Smooth muscle cell (in vitro differentiated cells): Measurements from ENCODE around the gene MSANTD1. TPM values are rescaled to one million over a fixed set of nuclear protein-coding genes. Genes with fewer than 3 reads are reported as not detected.

ENCODE experiments used
- DNase-seq: peaks from one replicate; lab custom pipeline; 2025; ENCODE audit not compliant: unreplicated experiment; lab: John Stamatoyannopoulos, UW
- H2AFZ ChIP-seq: fragments of 200-600 bp; sonication (generic); 2 replicates; pipeline ENCODE4 v1.6.0; 2016; ENCODE audit warnings: antibody characterized with exemption, low read depth, mild to moderate bottlenecking
- H3F3A ChIP-seq: fragments of 200-600 bp; sonication (generic); 2 replicates; pipeline ENCODE4 v1.6.0; 2017; ENCODE audit warnings: antibody characterized with exemption, low read depth
- H3K27ac ChIP-seq: fragments of 200-600 bp; sonication (generic); 2 replicates; pipeline ENCODE4 v1.5.1; 2016; ENCODE audit warnings: low read depth, mild to moderate bottlenecking
- H3K27me3 ChIP-seq: fragments of 200-600 bp; sonication (generic); 2 replicates; pipeline ENCODE4 v1.6.1; 2016; ENCODE audit warnings: low read depth, mild to moderate bottlenecking
- H3K36me3 ChIP-seq: fragments of 200-600 bp; sonication (generic); 2 replicates; pipeline ENCODE4 v1.5.1; 2016; ENCODE audit warnings: low read depth
- H3K4me1 ChIP-seq: fragments of 200-600 bp; sonication (generic); 2 replicates; pipeline ENCODE4 v1.5.1; 2016; ENCODE audit warnings: low read depth
- H3K4me2 ChIP-seq: fragments of 200-600 bp; sonication (generic); 2 replicates; pipeline ENCODE4 v1.6.0; 2016; ENCODE audit warnings: mild to moderate bottlenecking
- H3K4me3 ChIP-seq: fragments of 200-600 bp; sonication (generic); 2 replicates; pipeline ENCODE4 v1.5.1; 2016; ENCODE audit warnings: mild to moderate bottlenecking
- H3K79me2 ChIP-seq: fragments of 200-600 bp; sonication (generic); 2 replicates; pipeline ENCODE4 v1.6.0; 2016; ENCODE audit warnings: low read depth, mild to moderate bottlenecking
- H3K9ac ChIP-seq: fragments of 200-600 bp; sonication (generic); 2 replicates; pipeline ENCODE4 v1.6.0; 2016; ENCODE audit warnings: low read depth
- H3K9me3 ChIP-seq: fragments of 200-600 bp; sonication (generic); replicated peaks from 2 replicates; pipeline ENCODE4 v1.5.1; 2016; ENCODE audit warnings: low read depth
- H4K20me1 ChIP-seq: fragments of 200-600 bp; sonication (generic); 2 replicates; pipeline ENCODE4 v1.6.0; 2016; ENCODE audit warnings: low read depth
- CTCF ChIP-seq: fragments of 200-600 bp; sonication (generic); IDR thresholded peaks from 2 replicates; pipeline ENCODE4 v1.5.1; 2017; ENCODE audit warnings: borderline replicate concordance, mild to moderate bottlenecking, antibody characterized with exemption; ENCODE audit not compliant: insufficient read depth, poor library complexity, severe bottlenecking
- WGBS: methylation state at CpG from one replicate; pipeline ENCODE4 v1.1.7; 2016; ENCODE audit warnings: low lambda C conversion rate; 5-methylcytosine and 5-hydroxymethylcytosine counted together
- polyA plus RNA-seq: library from polyadenylated mRNA; unstranded; fragments of >200 nt; fragmentation: Nextera tagmentation; extraction: Ambion mirVana; gene quantifications from 2 replicates; pipeline ENCODE4 v1.2.1, GENCODE V29; 2016
- total RNA-seq: library from RNA; depleted of rRNA; stranded (reverse); fragments of >200 nt; gene quantifications from 2 replicates; pipeline ENCODE4 v1.2.3, GENCODE V29; 2014

MSANTD1 gene
- total and polyA plus RNA-seq, 2 experiments from 2014 or later, result 0.30 to 1.4 TPM

GRCh38 chr4:3221184-3221494, 27.8 kb upstream of the MSANTD1 start:
- DNase-seq, result no peak
- Histone ChIP-seq H2AFZ (no peak overlapping the region), H3K4me2 (no peak overlapping the region), H3K4me3 (no peak overlapping the region), H3K4me1 (no peaks in the 10 kb centered on the region), H3K27ac (no peak overlapping the region), H3F3A (no peaks in the 10 kb centered on the region), H3K36me3 (peaks cover 6% of the 10 kb centered on the region), H3K27me3 (no peaks in the 10 kb centered on the region), H4K20me1 (no peaks in the 10 kb centered on the region), H3K79me2 (no peaks in the 10 kb centered on the region), H3K9ac (no peak overlapping the region), H3K9me3 (no peaks in the 10 kb centered on the region)
- WGBS, result 97% methylated on average over 8 of the region's 8 CpGs
- TF ChIP-seq CTCF, result no peak

- H4K20me1 ChIP-seq, result no peaks in the 10 kb centered on the region
- WGBS, result 96% methylated on average over 12 of the region's 12 CpGs
- H3K27ac ChIP-seq, result no peak overlapping the region
Observed at GRCh38 chr4:3221996-3222395, 27.0 kb upstream of the MSANTD1 start.

GRCh38 chr4:3223346-3223745, 25.6 kb upstream of the MSANTD1 start:
- H3K27ac ChIP-seq, result no peak overlapping the region
- H3F3A ChIP-seq, result no peaks in the 10 kb centered on the region
- no peak overlapping the region for H3K9ac ChIP-seq
- H3K36me3 ChIP-seq, result peaks cover 6% of the 10 kb centered on the region
- no peaks in the 10 kb centered on the region for H3K27me3 ChIP-seq
- no peak overlapping the region for H3K4me2 ChIP-seq
- H3K79me2 ChIP-seq, result no peaks in the 10 kb centered on the region
- H2AFZ ChIP-seq, result no peak overlapping the region
- no peaks in the 10 kb centered on the region for H4K20me1 ChIP-seq
- H3K4me1 ChIP-seq, result no peaks in the 10 kb centered on the region
- 97% methylated on average over 11 of the region's 11 CpGs for WGBS
- no peak for TF ChIP-seq CTCF
- no peak for DNase-seq
- H3K4me3 ChIP-seq, result no peak overlapping the region
- H3K9me3 ChIP-seq, result no peaks in the 10 kb centered on the region

More at GRCh38 chr4:3221996-3222395, 27.0 kb upstream of the MSANTD1 start:
- Histone ChIP-seq H3K9me3 (no peaks in the 10 kb centered on the region), H3K9ac (no peak overlapping the region), H3K27me3 (no peaks in the 10 kb centered on the region), H3K4me1 (no peaks in the 10 kb centered on the region), H3K36me3 (peaks cover 6% of the 10 kb centered on the region), H3K4me3 (no peak overlapping the region), H3K79me2 (no peaks in the 10 kb centered on the region), H3F3A (no peaks in the 10 kb centered on the region), H3K4me2 (no peak overlapping the region), H2AFZ (no peak overlapping the region)
- no peak for TF ChIP-seq CTCF
- DNase-seq, result no peak

GRCh38 chr4:3223956-3224748, 24.8 kb upstream of the MSANTD1 start:
- Histone ChIP-seq H3K36me3 (peaks cover 6% of the 10 kb centered on the region), H3F3A (no peaks in the 10 kb centered on the region), H3K4me2 (no peak overlapping the region), H3K4me1 (no peaks in the 10 kb centered on the region), H3K27ac (no peak overlapping the region), H2AFZ (no peak overlapping the region), H3K9me3 (no peaks in the 10 kb centered on the region), H3K4me3 (no peak overlapping the region), H3K27me3 (no peaks in the 10 kb centered on the region), H4K20me1 (no peaks in the 10 kb centered on the region), H3K79me2 (no peaks in the 10 kb centered on the region), H3K9ac (no peak overlapping the region)
- no peak for DNase-seq
- no peak for TF ChIP-seq CTCF
- WGBS, result 96% methylated on average over 13 of the region's 13 CpGs
